Activated T-helper 2 cell treated with anti-CD3 and anti-CD28 coated beads, Interferon-gamma antibody, Interleukin-2, Interleukin-4, amounts not matched to agents 10 μg/mL and 5 μg/mL and 100 μg/mL, durations not matched to agents 14 hours and 24 hours and 36 hours (primary cell): ENCODE results near the gene EZH2. TPM values are rescaled to one million over a fixed set of nuclear protein-coding genes. Genes with fewer than 3 reads are reported as not detected.

Source experiments
- DNase-seq: peaks from one replicate; pipeline ENCODE4 v3.0.0; 2021; ENCODE audit warnings: low spot score
- H3K27ac Mint-ChIP-seq: one replicate; pipeline ENCODE4 v1.8.0; 2021; ENCODE audit warnings: mixed read lengths
- H3K27me3 Mint-ChIP-seq: one replicate; pipeline ENCODE4 v1.8.0; 2021; ENCODE audit warnings: low read depth, mixed read lengths
- H3K36me3 Mint-ChIP-seq: one replicate; pipeline ENCODE4 v1.8.0; 2021; ENCODE audit warnings: low read depth, mixed read lengths
- H3K4me1 Mint-ChIP-seq: one replicate; pipeline ENCODE4 v1.8.0; 2021; ENCODE audit warnings: low read depth, mixed read lengths
- H3K4me3 Mint-ChIP-seq: one replicate; pipeline ENCODE4 v1.8.0; 2021; ENCODE audit warnings: low read depth, mild to moderate bottlenecking, moderate library complexity, mixed read lengths
- H3K9me3 Mint-ChIP-seq: one replicate; pipeline ENCODE4 v1.8.0; 2021; ENCODE audit warnings: mixed read lengths
- intact Hi-C: fragments of 100-400 bp; cut with micrococcal nuclease; formaldehyde crosslinking; loops from one replicate; pipeline ENCODE4 v1.15.1; 2023
- total RNA-seq: library from RNA; stranded (reverse); gene quantifications from 2 replicates; pipeline ENCODE4 v1.2.3, GENCODE V29; 2022

EZH2 gene
- total RNA-seq, 1 donor from 2014 or later, result 91.0 TPM

GRCh38 chr7:148793590-148793989 is 90.5 kb downstream of the EZH2 start:
- intact Hi-C loops, result no loop called here
- Mint-ChIP-seq H3K27ac (no peak overlapping the region), H3K36me3 (peaks cover 82% of the 10 kb centered on the region), H3K27me3 (no peaks in the 10 kb centered on the region), H3K4me3 (no peak overlapping the region), H3K4me1 (peaks cover 3% of the 10 kb centered on the region), H3K9me3 (no peaks in the 10 kb centered on the region)
- no peak for DNase-seq

GRCh38 chr7:148791546-148791945 is 92.5 kb downstream of the EZH2 start:
- no peak overlapping the region for H3K4me3 Mint-ChIP-seq

GRCh38 chr7:148790850-148791249 is 93.2 kb downstream of the EZH2 start:
- intact Hi-C loops, result no loop called here
- peaks cover 87% of the 10 kb centered on the region for H3K36me3 Mint-ChIP-seq
- DNase-seq, result no peak
- H3K4me3 Mint-ChIP-seq, result no peak overlapping the region
- no peaks in the 10 kb centered on the region for H3K9me3 Mint-ChIP-seq
- no peak overlapping the region for H3K27ac Mint-ChIP-seq
- H3K27me3 Mint-ChIP-seq, result no peaks in the 10 kb centered on the region
- peaks cover 3% of the 10 kb centered on the region for H3K4me1 Mint-ChIP-seq

More at GRCh38 chr7:148791546-148791945, 92.5 kb downstream of the EZH2 start:
- DNase-seq, result no peak
- intact Hi-C loops, result no loop called here
- Mint-ChIP-seq H3K4me1 (peaks cover 3% of the 10 kb centered on the region), H3K36me3 (peaks cover 87% of the 10 kb centered on the region), H3K9me3 (no peaks in the 10 kb centered on the region), H3K27me3 (no peaks in the 10 kb centered on the region), H3K27ac (no peak overlapping the region)

GRCh38 chr7:148790131-148790726 is 93.9 kb downstream of the EZH2 start:
- Mint-ChIP-seq H3K27ac (no peak overlapping the region), H3K27me3 (no peaks in the 10 kb centered on the region), H3K4me1 (peaks cover 3% of the 10 kb centered on the region), H3K36me3 (peaks cover 88% of the 10 kb centered on the region), H3K9me3 (no peaks in the 10 kb centered on the region), H3K4me3 (no peak overlapping the region)
- intact Hi-C loops, result no loop called here
- DNase-seq, result no peak

- DNase-seq, result no peak
- Mint-ChIP-seq H3K27me3 (no peaks in the 10 kb centered on the region), H3K9me3 (no peaks in the 10 kb centered on the region), H3K36me3 (peaks cover 81% of the 10 kb centered on the region), H3K4me3 (no peak overlapping the region), H3K4me1 (peaks cover 3% of the 10 kb centered on the region), H3K27ac (no peak overlapping the region)
- intact Hi-C loops, result no loop called here
Observed at GRCh38 chr7:148789220-148789619, 94.9 kb downstream of the EZH2 start.

GRCh38 chr7:148787571-148788295 is 96.4 kb downstream of the EZH2 start:
- no peak for DNase-seq
- H3K4me1 Mint-ChIP-seq, result no peaks in the 10 kb centered on the region
- peaks cover 73% of the 10 kb centered on the region for H3K36me3 Mint-ChIP-seq
- H3K27me3 Mint-ChIP-seq, result no peaks in the 10 kb centered on the region
- intact Hi-C loops, result no loop called here
- no peak overlapping the region for H3K4me3 Mint-ChIP-seq
- H3K9me3 Mint-ChIP-seq, result no peaks in the 10 kb centered on the region
- peak overlapping the region; percentile 22 for H3K27ac Mint-ChIP-seq

GRCh38 chr7:148783801-148784527 is 100.1 kb downstream of the EZH2 start:
- no peaks in the 10 kb centered on the region for H3K27me3 Mint-ChIP-seq
- peaks cover 55% of the 10 kb centered on the region for H3K36me3 Mint-ChIP-seq
- intact Hi-C loops, result no loop called here
- H3K9me3 Mint-ChIP-seq, result no peaks in the 10 kb centered on the region
- no peak for DNase-seq
- no peak overlapping the region for H3K27ac Mint-ChIP-seq
- H3K4me1 Mint-ChIP-seq, result no peaks in the 10 kb centered on the region
- no peak overlapping the region for H3K4me3 Mint-ChIP-seq

GRCh38 chr7:148782757-148783456 is 101.2 kb downstream of the EZH2 start:
- Mint-ChIP-seq H3K4me3 (no peak overlapping the region), H3K36me3 (peaks cover 49% of the 10 kb centered on the region), H3K27me3 (no peaks in the 10 kb centered on the region), H3K9me3 (no peaks in the 10 kb centered on the region), H3K4me1 (no peaks in the 10 kb centered on the region), H3K27ac (no peak overlapping the region)
- intact Hi-C loops, result no loop called here
- no peak for DNase-seq

- H3K9me3 Mint-ChIP-seq, result no peaks in the 10 kb centered on the region
- no peak overlapping the region for H3K27ac Mint-ChIP-seq
- no peak for DNase-seq
- H3K4me1 Mint-ChIP-seq, result peaks cover 26% of the 10 kb centered on the region
- H3K27me3 Mint-ChIP-seq, result no peaks in the 10 kb centered on the region
- no peak overlapping the region for H3K4me3 Mint-ChIP-seq
- intact Hi-C loops, result no loop called here
- H3K36me3 Mint-ChIP-seq, result peaks cover 52% of the 10 kb centered on the region
Observed at GRCh38 chr7:148774471-148774870, 109.6 kb downstream of the EZH2 start.

- H3K9me3 Mint-ChIP-seq, result no peaks in the 10 kb centered on the region
- H3K36me3 Mint-ChIP-seq, result peaks cover 58% of the 10 kb centered on the region
- peak overlapping the region; percentile 5 for H3K4me3 Mint-ChIP-seq
- peaks cover 26% of the 10 kb centered on the region for H3K4me1 Mint-ChIP-seq
- H3K27ac Mint-ChIP-seq, result peak overlapping the region; percentile 77
- no peaks in the 10 kb centered on the region for H3K27me3 Mint-ChIP-seq
- peak; percentile 40 for DNase-seq
- intact Hi-C loops, result no loop called here
Observed at GRCh38 chr7:148773334-148773733, 110.8 kb downstream of the EZH2 start.

GRCh38 chr7:148772297-148773089 is 111.6 kb downstream of the EZH2 start:
- H3K9me3 Mint-ChIP-seq, result no peaks in the 10 kb centered on the region
- no peaks in the 10 kb centered on the region for H3K27me3 Mint-ChIP-seq
- H3K27ac Mint-ChIP-seq, result peak overlapping the region; percentile 77
- H3K36me3 Mint-ChIP-seq, result peaks cover 64% of the 10 kb centered on the region
- no peak for DNase-seq
- H3K4me1 Mint-ChIP-seq, result peaks cover 26% of the 10 kb centered on the region
- intact Hi-C loops, result no loop called here
- no peak overlapping the region for H3K4me3 Mint-ChIP-seq

GRCh38 chr7:148770004-148770403 is 114.1 kb downstream of the EZH2 start:
- intact Hi-C loops, result no loop called here

More at GRCh38 chr7:148770004-148770403, 114.1 kb downstream of the EZH2 start:
- H3K4me1 Mint-ChIP-seq, result peaks cover 21% of the 10 kb centered on the region
- H3K4me3 Mint-ChIP-seq, result no peak overlapping the region
- H3K27me3 Mint-ChIP-seq, result no peaks in the 10 kb centered on the region
- no peak for DNase-seq
- H3K36me3 Mint-ChIP-seq, result peaks cover 64% of the 10 kb centered on the region
- no peaks in the 10 kb centered on the region for H3K9me3 Mint-ChIP-seq
- no peak overlapping the region for H3K27ac Mint-ChIP-seq
